Activated naive CD8-positive, alpha-beta T cell treated with anti-CD3 and anti-CD28 coated beads, Interleukin-2, amount 50 U/mL, for 24 hours (primary cell): ENCODE measurements around the gene CDK4.

ENCODE experiments used
- ATAC-seq: fragments of 150-1000 bp; cut with Tn5 transposase; one replicate; pipeline ENCODE4 v1.10.0; 2021
- DNase-seq: peaks from one replicate; pipeline ENCODE4 v3.0.0; 2021
- H3K27ac Mint-ChIP-seq: one replicate; pipeline ENCODE4 v1.8.0; 2021; ENCODE audit warnings: mild to moderate bottlenecking, mixed read lengths
- H3K27me3 Mint-ChIP-seq: one replicate; pipeline ENCODE4 v1.8.0; 2021; ENCODE audit warnings: mixed read lengths
- H3K36me3 Mint-ChIP-seq: one replicate; pipeline ENCODE4 v1.8.0; 2021; ENCODE audit warnings: low read depth, mixed read lengths
- H3K4me1 Mint-ChIP-seq: one replicate; pipeline ENCODE4 v1.8.0; 2021; ENCODE audit warnings: mixed read lengths
- H3K4me3 Mint-ChIP-seq: one replicate; pipeline ENCODE4 v1.8.0; 2021; ENCODE audit warnings: mild to moderate bottlenecking, moderate library complexity, mixed read lengths
- H3K9me3 Mint-ChIP-seq: one replicate; pipeline ENCODE4 v1.8.0; 2021; ENCODE audit warnings: mixed read lengths

The CDK4 gene

GRCh38 chr12:57766464-57767304 lies 14.6 kb upstream of the CDK4 start, which contains the start of gene CYP27B1:
CYP27B1 (minus strand) TSS chr12:57767078; CDS start chr12:57767041, 37 bp downstream.
- peak within 1 kb of the TSS; percentile 87 for H3K4me3 Mint-ChIP-seq
- peaks cover 53% of the 10 kb centered on the region for H3K36me3 Mint-ChIP-seq
- peaks cover 54% of the 10 kb centered on the region for H3K4me1 Mint-ChIP-seq
- no peak for DNase-seq
- peak; percentile 33 for ATAC-seq
- H3K9me3 Mint-ChIP-seq = no peaks in the 10 kb centered on the region
- H3K27ac Mint-ChIP-seq = peak within 1 kb of the TSS; percentile 67
- H3K27me3 Mint-ChIP-seq = peaks cover 7% of the 10 kb centered on the region

GRCh38 chr12:57765698-57766463 lies 13.8 kb upstream of the CDK4 start:
- H3K27me3 Mint-ChIP-seq = peaks cover 7% of the 10 kb centered on the region
- peak overlapping the region; percentile 85 for H3K27ac Mint-ChIP-seq
- no peaks in the 10 kb centered on the region for H3K9me3 Mint-ChIP-seq
- ATAC-seq = peak; percentile 18
- peaks cover 48% of the 10 kb centered on the region for H3K4me1 Mint-ChIP-seq
- DNase-seq = no peak
- peaks cover 51% of the 10 kb centered on the region for H3K36me3 Mint-ChIP-seq
- peak overlapping the region; percentile 87 for H3K4me3 Mint-ChIP-seq

- ATAC-seq (peak; percentile 63), DNase-seq (peak; percentile 67)
- Mint-ChIP-seq H3K4me1 (peaks cover 43% of the 10 kb centered on the region), H3K4me3 (peak overlapping the region; percentile 87), H3K27ac (peak overlapping the region; percentile 85), H3K9me3 (no peaks in the 10 kb centered on the region), H3K27me3 (peaks cover 7% of the 10 kb centered on the region), H3K36me3 (peaks cover 47% of the 10 kb centered on the region)
Observed at GRCh38 chr12:57765003-57765697, 13.0 kb upstream of the CDK4 start.

- DNase-seq (no peak), ATAC-seq (no peak)
- Mint-ChIP-seq H3K36me3 (peaks cover 43% of the 10 kb centered on the region), H3K4me1 (peaks cover 41% of the 10 kb centered on the region), H3K9me3 (no peaks in the 10 kb centered on the region), H3K27me3 (peaks cover 7% of the 10 kb centered on the region), H3K27ac (peak overlapping the region; percentile 85), H3K4me3 (peak overlapping the region; percentile 87)
Observed at GRCh38 chr12:57764662-57765002, 12.5 kb upstream of the CDK4 start.

- no peaks in the 10 kb centered on the region for H3K9me3 Mint-ChIP-seq
- no peak for DNase-seq
- H3K36me3 Mint-ChIP-seq = peaks cover 43% of the 10 kb centered on the region
- H3K27me3 Mint-ChIP-seq = peaks cover 7% of the 10 kb centered on the region
- H3K27ac Mint-ChIP-seq = peak overlapping the region; percentile 85
- peaks cover 46% of the 10 kb centered on the region for H3K4me1 Mint-ChIP-seq
- no peak for ATAC-seq
- H3K4me3 Mint-ChIP-seq = peak overlapping the region; percentile 87
Observed at GRCh38 chr12:57763881-57764661, 12.0 kb upstream of the CDK4 start.

- Mint-ChIP-seq H3K27me3 (peaks cover 7% of the 10 kb centered on the region), H3K4me3 (no peak overlapping the region), H3K9me3 (no peaks in the 10 kb centered on the region), H3K36me3 (peaks cover 39% of the 10 kb centered on the region), H3K4me1 (peaks cover 45% of the 10 kb centered on the region), H3K27ac (no peak overlapping the region)
- DNase-seq (no peak), ATAC-seq (no peak)
Observed at GRCh38 chr12:57762463-57762862, 10.4 kb upstream of the CDK4 start.

GRCh38 chr12:57761391-57761998 lies 9.4 kb upstream of the CDK4 start:
- ATAC-seq (no peak), DNase-seq (no peak)
- Mint-ChIP-seq H3K4me3 (no peak overlapping the region), H3K36me3 (peaks cover 39% of the 10 kb centered on the region), H3K27me3 (peaks cover 5% of the 10 kb centered on the region), H3K9me3 (no peaks in the 10 kb centered on the region), H3K4me1 (peaks cover 42% of the 10 kb centered on the region), H3K27ac (no peak overlapping the region)

- DNase-seq = no peak
- Mint-ChIP-seq H3K4me3 (no peak overlapping the region), H3K27ac (no peak overlapping the region), H3K9me3 (no peaks in the 10 kb centered on the region), H3K36me3 (peaks cover 39% of the 10 kb centered on the region), H3K4me1 (peaks cover 39% of the 10 kb centered on the region), H3K27me3 (peaks cover 1% of the 10 kb centered on the region)
- ATAC-seq = no peak
Observed at GRCh38 chr12:57760347-57760982, 8.4 kb upstream of the CDK4 start.

GRCh38 chr12:57759360-57759980 lies 7.4 kb upstream of the CDK4 start:
- Mint-ChIP-seq H3K9me3 (no peaks in the 10 kb centered on the region), H3K27me3 (no peaks in the 10 kb centered on the region), H3K4me1 (peaks cover 34% of the 10 kb centered on the region), H3K4me3 (no peak overlapping the region), H3K36me3 (peaks cover 35% of the 10 kb centered on the region), H3K27ac (no peak overlapping the region)
- no peak for DNase-seq
- peak; percentile 24 for ATAC-seq

- H3K27ac Mint-ChIP-seq = no peak overlapping the region
- no peaks in the 10 kb centered on the region for H3K9me3 Mint-ChIP-seq
- ATAC-seq (no peak), DNase-seq (no peak)
- H3K27me3 Mint-ChIP-seq = no peaks in the 10 kb centered on the region
- H3K4me1 Mint-ChIP-seq = peaks cover 34% of the 10 kb centered on the region
- no peak overlapping the region for H3K4me3 Mint-ChIP-seq
- H3K36me3 Mint-ChIP-seq = peaks cover 28% of the 10 kb centered on the region
Observed at GRCh38 chr12:57758552-57759359, 6.6 kb upstream of the CDK4 start.

GRCh38 chr12:57757771-57758170 lies 5.7 kb upstream of the CDK4 start:
- H3K27ac Mint-ChIP-seq = no peak overlapping the region
- peaks cover 19% of the 10 kb centered on the region for H3K36me3 Mint-ChIP-seq
- H3K4me3 Mint-ChIP-seq = no peak overlapping the region

More at GRCh38 chr12:57757771-57758170, 5.7 kb upstream of the CDK4 start:
- Mint-ChIP-seq H3K9me3 (no peaks in the 10 kb centered on the region), H3K27me3 (no peaks in the 10 kb centered on the region), H3K4me1 (peaks cover 41% of the 10 kb centered on the region)
- no peak for DNase-seq
- no peak for ATAC-seq
